ENCODE measurements around the gene LANCL3.
"Not testable (repeated sequence)": the region's sequence is repeated elsewhere in the genome, so short reads cannot be mapped to it uniquely, and the experiment has no call there.

DNA sequence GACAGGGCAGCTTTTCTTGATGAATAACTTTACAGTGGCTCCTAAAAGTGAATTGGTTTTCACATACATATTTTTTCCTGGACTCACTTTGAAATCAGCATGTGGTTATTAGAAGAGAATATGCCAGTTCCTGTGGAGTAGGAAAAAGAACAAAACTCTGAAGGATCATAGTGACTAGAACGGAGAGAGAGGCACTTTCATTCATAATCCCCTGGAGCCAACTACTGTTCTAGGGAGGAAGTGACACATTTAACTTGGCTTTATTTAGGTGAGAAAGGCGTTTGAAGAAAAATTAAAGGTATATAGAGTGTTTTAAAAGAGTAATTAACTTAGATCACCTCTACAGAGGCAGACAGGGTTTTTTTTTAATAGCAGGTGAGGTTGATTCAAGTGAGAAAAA is 1.7 kb downstream of the LANCL3 start:
- not testable (repeated sequence) for TF ChIP-seq CTCF (IDR thresholded peaks at IDR 0.05; ENCODE audit: insufficient read depth, low read depth, low read length); EZH2 (IDR thresholded peaks at IDR 0.05; ENCODE audit: insufficient read depth, low read length)
